H4 (cell line): ENCODE data around the gene FOLR1. TPM values are rescaled to one million over a fixed set of nuclear protein-coding genes. Genes with fewer than 3 reads are reported as not detected.

Source experiments
- DNase-seq: peaks from one replicate; pipeline ENCODE4 v3.0.0-alpha.2; 2015; ENCODE audit warnings: low spot score
- total RNA-seq: library from RNA; depleted of rRNA; stranded (reverse); fragments of >200 nt; shearing (Covaris generic); gene quantifications from 2 replicates; pipeline ENCODE4 v1.2.3, GENCODE V29; 2014

FOLR1 gene
- total RNA-seq, 1 experiment from 2014 or later: 3.4 TPM

- no peak for DNase-seq
Measured at GRCh38 chr11:72235351-72236057, 43.6 kb downstream of the FOLR1 start.

GRCh38 chr11:72236083-72236697 is 44.2 kb downstream of the FOLR1 start:
- no peak for DNase-seq

GRCh38 chr11:72236774-72237111 is 44.8 kb downstream of the FOLR1 start:
- DNase-seq: no peak

- DNase-seq: no peak
Measured at GRCh38 chr11:72237112-72237931, 45.4 kb downstream of the FOLR1 start.

- DNase-seq: peak; percentile 45
Measured at GRCh38 chr11:72238040-72238450, 46.1 kb downstream of the FOLR1 start.

- no peak for DNase-seq
Measured at GRCh38 chr11:72238492-72239312, 46.8 kb downstream of the FOLR1 start.

GRCh38 chr11:72239313-72239848 is 47.4 kb downstream of the FOLR1 start:
- DNase-seq: no peak

- no peak for DNase-seq
Measured at GRCh38 chr11:72239849-72240460, 48.0 kb downstream of the FOLR1 start.

GRCh38 chr11:72240461-72241290 is 48.7 kb downstream of the FOLR1 start:
- no peak for DNase-seq

- no peak for DNase-seq
Measured at GRCh38 chr11:72241291-72241781, 49.4 kb downstream of the FOLR1 start.

GRCh38 chr11:72242141-72242540 is 50.2 kb downstream of the FOLR1 start:
- no peak for DNase-seq

- no peak for DNase-seq
Measured at GRCh38 chr11:72243173-72244059, 51.5 kb downstream of the FOLR1 start.

- no peak for DNase-seq
Measured at GRCh38 chr11:72244060-72244360, 52.1 kb downstream of the FOLR1 start, which contains the start of gene PHOX2A. Gene PHOX2A (minus strand): TSS chr11:72244176. CDS start chr11:72244004, 172 bp downstream.

- no peak for DNase-seq
Measured at GRCh38 chr11:72244361-72245262, 52.7 kb downstream of the FOLR1 start.

- no peak for DNase-seq
Measured at GRCh38 chr11:72245263-72245816, 53.4 kb downstream of the FOLR1 start.
